Gastrocnemius medialis (tissue), 4 donors: ENCODE results near the gene AKAP6.

Source experiments
- CTCF ChIP-seq, 5 experiments: fragments of 450-650 bp in 3 of 5; fragments of 200-600 bp in 2 of 5; sonication (generic) in 2 of 5; IDR thresholded peaks in 4 of 5; conservative IDR thresholded peaks in 1 of 5; 1 replicate in 4 of 5; 2 replicates in 1 of 5; pipeline ENCODE4 v1.5.1; 2016 to 2019; ENCODE audit warnings: antibody characterized with exemption in 5 of 5, mild to moderate bottlenecking in 3 of 5, moderate library complexity in 3 of 5
- POLR2A ChIP-seq, 2 donors: fragments of 450-650 bp; IDR thresholded peaks; one replicate each; pipeline ENCODE4 v1.6.1; 2017; ENCODE audit warnings: antibody characterized with exemption in 2 of 2, mild to moderate bottlenecking in 2 of 2, moderate library complexity in 2 of 2

- TF ChIP-seq POLR2A (IDR thresholded peaks at IDR 0.05), result no peak
- TF ChIP-seq CTCF (IDR thresholded peaks at IDR 0.05 in 4 of 5, conservative IDR thresholded peaks at IDR 0.05 in 1 of 5), result no peak
Measured at GRCh38 chr14:32304296-32304695, 24.8 kb upstream of the AKAP6 start.
